Colon (tissue), 2 donors: Measurements from ENCODE around the gene ESYT3.
"Not testable (repeated sequence)": the region's sequence is repeated elsewhere in the genome, so short reads cannot be mapped to it uniquely, and the experiment has no call there.

Experiments used
- FAIRE-seq: peaks from 2 replicates; lab custom pipeline; 2012; peaks lifted over from hg19 to GRCh38; lab: Jason Lieb, UNC
- donor health status: control.
- donor health status: control.

ESYT3 gene

GRCh38 chr3:138412821-138413551 lies 21.4 kb upstream of the ESYT3 start:
- FAIRE-seq = no peak

DNA sequence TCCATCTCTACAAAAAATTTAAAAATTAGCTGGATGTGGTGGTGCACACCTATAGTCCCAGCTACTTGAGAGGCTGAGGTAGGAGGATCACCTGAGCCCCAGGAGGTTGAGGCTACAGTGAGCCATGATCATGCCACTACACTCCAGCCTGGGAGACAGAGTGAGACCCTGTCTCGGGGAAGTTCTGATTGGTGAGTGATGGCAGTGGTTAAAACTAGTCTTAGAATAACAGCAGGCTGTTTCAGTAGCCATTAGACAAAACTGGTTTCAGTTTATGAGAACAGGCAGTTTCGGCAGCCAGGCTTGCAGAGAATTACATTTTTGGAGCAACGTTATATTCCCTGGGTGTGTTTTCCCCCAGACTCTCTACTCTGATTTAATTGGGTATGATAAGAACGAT lies 18.2 kb upstream of the ESYT3 start:
- not testable (repeated sequence) for FAIRE-seq

- FAIRE-seq = no peak
These were observed 16.8 kb upstream of the ESYT3 start for GRCh38 chr3:138417559-138417982.

GRCh38 chr3:138418601-138419206 lies 15.7 kb upstream of the ESYT3 start:
- FAIRE-seq = no peak

DNA sequence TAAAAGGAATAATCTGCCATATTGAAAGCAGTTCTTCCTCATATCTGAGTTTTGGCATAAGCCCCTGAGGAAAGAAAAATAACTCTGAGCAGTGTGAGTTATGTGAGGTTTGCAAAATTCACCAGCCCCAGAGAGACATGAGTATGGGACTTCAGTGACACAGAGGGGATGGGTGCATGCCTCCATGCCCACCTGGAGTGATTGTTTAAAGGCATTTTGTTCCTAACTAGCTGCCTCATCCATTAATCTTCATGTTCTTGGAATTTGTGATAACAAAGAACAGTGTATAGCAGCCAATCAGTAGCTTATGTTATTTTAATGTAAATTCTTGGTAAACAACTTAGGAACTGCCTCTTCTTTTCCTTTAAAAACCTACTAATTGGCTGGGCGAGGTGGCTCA lies 11.1 kb upstream of the ESYT3 start:
- FAIRE-seq = no peak

- FAIRE-seq = no peak
These were observed 10.1 kb upstream of the ESYT3 start for GRCh38 chr3:138424323-138424722.

GRCh38 chr3:138426211-138426610 lies 8.2 kb upstream of the ESYT3 start:
- no peak for FAIRE-seq

DNA sequence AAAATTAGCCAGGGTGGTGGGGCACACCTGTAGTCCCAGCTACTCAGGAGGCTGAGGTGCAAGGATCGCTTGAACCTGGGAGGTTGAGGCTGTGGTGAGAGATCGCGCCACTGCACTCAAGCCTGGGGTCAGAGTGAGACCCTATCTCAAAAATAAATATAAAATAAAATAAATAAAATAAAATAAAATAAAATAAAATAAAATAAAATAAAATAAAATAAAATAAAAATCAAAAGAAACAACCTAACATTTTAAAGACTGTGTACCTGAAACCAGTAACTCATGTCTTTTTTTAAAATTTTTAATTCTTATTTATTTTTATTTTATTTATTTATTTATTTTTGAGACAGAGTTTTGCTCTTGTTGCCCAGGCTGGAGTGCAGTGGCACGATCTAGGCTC lies 7.7 kb upstream of the ESYT3 start:
- FAIRE-seq = not testable (repeated sequence)

- FAIRE-seq = no peak
These were observed 4.8 kb upstream of the ESYT3 start for GRCh38 chr3:138429665-138430064.

GRCh38 chr3:138432576-138433240 lies 1.7 kb upstream of the ESYT3 start:
- no peak for FAIRE-seq

DNA sequence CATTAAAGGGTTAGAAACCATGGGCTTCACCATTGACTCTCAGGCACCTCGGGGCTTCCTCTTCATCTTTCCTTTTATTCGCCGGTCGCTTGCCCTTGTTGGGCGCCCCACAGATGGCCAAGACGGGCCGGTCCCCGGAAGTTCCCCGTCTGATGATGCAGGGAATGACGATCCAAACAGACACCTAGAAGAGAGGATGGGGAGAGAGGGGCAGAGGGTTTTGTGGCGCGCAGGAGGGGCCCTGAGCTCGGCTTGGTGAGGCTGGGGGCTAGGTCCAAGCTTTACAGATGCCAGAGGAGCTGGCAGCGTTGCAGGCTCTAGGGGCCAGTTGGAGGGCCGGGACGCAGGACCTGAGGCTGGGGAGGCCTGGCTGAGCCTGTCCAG lies 532 bp upstream of the ESYT3 start:
- FAIRE-seq = no peak

GRCh38 chr3:138434875-138435772 lies 708 bp downstream of the ESYT3 start:
- FAIRE-seq = no peak

GRCh38 chr3:138435840-138436239 lies 1.4 kb downstream of the ESYT3 start:
- FAIRE-seq = no peak

DNA sequence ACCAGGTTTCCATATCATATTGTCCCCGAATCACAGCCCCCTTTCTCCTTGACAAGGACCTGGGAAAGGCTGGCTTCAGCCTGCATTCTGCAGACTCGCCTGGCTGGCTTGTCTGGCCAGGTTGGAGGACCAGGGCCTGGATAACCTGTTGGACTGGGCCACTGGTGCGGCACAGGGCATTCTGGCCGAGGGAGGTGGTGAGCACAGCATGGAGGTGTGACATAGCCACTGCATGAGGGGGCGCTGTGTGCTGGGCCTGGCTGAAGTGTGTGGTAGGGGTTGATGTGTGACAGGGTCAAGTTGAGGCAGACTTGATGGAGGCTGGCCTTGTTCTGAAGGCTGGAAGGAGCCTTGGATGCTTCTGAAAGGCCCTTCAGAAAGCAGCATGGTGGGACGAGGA lies 2.9 kb downstream of the ESYT3 start:
- FAIRE-seq = no peak

DNA sequence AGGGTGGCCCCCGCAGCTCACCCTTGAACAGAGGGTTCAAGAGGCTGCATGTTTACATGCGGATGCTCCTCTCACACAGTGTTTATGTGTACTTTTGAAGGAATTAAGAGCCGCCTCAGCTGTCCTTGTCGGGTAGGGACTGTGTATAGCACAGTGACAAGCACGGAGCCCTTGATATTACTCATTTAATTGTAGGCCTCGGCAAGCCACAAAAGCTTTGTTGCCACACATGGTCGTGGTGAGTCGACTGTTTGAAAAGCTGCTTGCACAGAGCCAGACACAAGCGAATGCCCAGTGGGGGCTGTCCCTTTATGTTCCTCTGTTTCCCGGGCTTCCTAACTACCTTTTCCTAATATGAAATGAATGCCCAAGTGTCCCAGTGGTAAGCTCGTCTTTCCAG lies 4.5 kb downstream of the ESYT3 start:
- FAIRE-seq = no peak

GRCh38 chr3:138439646-138440045 lies 5.2 kb downstream of the ESYT3 start:
- no peak for FAIRE-seq

- no peak for FAIRE-seq
These were observed 5.7 kb downstream of the ESYT3 start for GRCh38 chr3:138440121-138440521.

DNA sequence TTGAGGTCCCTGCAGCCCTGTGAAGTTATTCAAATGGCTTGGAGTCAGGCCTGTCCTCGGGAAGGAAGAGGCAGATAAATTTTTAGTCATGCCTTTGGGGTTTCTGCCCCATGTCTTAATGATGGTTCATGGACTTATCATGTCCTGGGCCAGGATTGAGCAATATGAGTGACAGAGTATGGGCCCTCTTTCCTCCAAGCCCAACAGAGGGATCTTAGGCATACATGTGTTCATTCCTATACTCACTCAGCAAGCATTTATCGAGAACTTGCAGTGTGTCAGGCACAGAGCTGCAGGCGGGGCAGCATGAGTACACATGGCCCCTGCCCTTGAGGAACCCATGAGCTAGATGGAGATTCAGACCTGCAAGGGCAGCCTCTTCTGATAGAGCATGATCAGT lies 6.2 kb downstream of the ESYT3 start:
- no peak for FAIRE-seq

- no peak for FAIRE-seq
These were observed 6.8 kb downstream of the ESYT3 start for GRCh38 chr3:138441256-138441655.

DNA sequence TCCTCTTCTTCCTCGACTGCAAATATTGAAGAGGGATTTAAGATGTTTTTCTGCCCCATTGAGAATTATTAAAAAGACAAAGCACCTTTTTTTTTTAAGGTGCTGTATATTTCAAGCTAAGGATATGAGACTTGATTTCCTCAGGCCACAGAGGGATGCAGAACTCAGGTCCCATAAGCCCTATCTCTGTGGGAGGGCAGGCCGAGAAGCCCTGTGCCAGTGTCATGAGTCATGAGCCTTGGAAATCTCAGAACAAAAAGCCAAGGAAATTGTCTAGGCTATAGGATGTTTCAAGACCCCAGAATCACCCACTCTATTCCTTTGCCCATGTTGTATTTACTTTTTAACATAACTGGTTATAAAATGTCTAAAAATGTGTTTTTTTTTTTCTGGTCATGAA lies 7.3 kb downstream of the ESYT3 start:
- no peak for FAIRE-seq

DNA sequence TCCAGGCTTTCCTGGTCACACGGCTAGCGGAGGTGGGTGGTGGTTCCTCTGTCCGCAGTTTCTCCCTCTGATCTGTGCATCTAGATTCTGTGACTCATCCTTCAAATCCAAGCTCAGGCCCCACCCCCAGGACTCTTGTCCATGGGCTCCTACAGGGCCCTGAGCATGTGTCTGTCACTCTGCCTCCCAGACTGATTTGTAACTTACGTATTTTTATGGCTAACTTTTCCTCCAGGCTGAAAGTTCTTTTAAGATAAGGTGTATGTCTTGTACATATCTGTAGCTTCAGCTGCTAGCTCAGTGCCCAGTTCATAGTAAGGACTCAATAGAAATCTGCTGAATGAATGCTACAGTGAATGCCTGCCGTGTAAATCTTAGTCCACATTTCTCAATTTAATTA lies 8.0 kb downstream of the ESYT3 start:
- FAIRE-seq = no peak

- FAIRE-seq = no peak
These were observed 8.7 kb downstream of the ESYT3 start for GRCh38 chr3:138443091-138443490.
